Stimulated activated CD8-positive, alpha-beta memory T cell treated with anti-CD3 and anti-CD28 coated beads, Interleukin-7, amount 100 ng/mL, for 48 hours (primary cell): ENCODE results near the gene S1PR2.
"Not testable (repeated sequence)": the region's sequence is repeated elsewhere in the genome, so short reads cannot be mapped to it uniquely, and the experiment has no call there.

ENCODE experiments used
- DNase-seq, 2 donors: peaks; one replicate each; pipeline ENCODE4 v3.0.0-alpha.2; 2020; ENCODE audit warnings: low read depth in 1 of 2; ENCODE audit errors: extremely low read depth in 1 of 2

S1PR2 gene

DNA sequence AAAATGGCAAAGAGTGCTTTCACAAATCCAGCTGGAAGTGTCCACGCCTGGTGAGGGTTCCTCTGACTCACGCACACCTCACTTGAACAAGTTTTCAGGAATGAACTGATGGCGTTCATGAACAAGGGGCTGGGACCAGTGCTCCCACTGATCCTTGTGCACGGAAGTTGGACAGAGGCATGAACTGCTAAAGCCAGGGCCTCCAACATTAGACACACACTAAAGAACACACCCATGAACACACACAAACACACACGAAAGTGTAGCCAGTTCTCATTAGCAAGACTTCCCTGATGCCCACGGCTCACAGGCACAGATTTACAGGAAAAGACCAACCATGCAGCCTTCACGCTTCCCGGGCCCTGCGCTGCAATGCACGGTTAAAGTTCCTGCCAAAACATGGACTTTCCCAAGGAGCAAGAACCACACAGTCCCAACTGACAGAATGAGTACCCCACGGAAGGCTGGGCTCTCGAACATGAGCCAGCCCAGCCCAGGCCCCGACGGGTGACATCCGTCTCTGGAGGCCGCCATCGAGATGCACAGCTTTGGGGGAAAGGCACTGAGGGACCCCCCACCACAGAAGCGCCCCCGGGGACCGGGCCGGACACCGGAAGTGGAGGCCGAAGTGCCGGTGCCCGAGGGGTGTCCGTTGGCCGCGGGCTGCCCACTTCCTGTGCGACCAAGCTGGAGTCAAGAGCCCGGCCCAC, 37.2 kb downstream of the S1PR2 start:
- peak in 1 of 2 donors; percentile 24 for DNase-seq

DNA sequence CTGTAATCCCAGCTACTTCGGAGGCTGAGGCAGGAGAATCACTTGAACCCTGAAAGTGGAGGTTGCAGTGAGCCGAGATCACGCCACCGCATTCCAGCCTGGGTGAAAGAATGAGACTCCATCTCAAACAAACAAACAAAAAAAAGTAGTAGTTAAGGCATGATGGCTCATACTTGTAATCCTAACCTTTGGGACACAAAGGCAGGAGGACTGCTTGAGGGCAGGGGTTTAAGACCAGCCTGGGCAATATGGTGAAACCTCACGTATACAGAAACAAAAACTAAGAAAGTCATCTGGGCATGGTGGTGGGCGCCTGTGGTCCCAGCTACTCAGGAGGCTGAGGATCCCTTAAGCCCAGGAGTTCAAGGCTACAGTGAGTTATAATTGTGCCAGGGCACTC, 38.2 kb downstream of the S1PR2 start:
- DNase-seq: no peak

DNA sequence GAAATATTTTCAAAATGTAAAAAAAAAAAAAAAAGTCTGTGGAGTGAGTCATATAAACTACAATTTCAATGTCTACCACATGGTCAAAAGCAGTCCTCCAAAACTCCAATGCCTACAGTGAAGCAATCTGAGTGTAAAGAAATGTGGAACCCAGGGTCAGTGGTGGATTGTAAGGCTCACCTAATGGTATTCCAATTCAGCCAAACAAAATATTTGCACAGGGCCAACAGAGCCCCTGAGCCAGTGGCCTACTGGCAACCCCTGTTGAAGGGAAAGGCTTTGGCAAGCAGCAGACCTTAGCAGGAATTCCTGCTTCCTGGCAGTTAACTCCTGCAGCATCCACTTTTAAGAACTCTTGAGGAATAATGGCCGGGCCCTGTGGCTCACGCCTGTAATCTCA, 39.8 kb downstream of the S1PR2 start:
- DNase-seq: no peak

DNA sequence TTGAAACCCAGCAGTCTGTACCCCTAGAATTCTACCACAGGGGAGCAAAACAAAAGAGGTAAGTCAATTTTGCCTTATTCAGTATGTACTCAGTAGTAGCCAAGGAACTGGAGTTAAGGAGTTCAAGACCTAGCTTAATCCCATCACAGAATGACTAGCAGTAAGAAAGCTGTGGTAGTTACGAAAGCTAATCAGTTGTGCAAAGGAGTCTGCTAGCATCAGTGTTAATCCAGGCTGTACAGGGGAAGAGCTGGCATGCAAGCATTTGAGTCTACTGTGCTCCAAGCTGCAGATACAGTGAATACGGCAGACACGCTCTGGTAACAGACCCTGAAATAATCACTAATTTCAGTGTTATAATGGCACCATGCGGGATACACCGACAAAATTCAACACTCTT, 41.1 kb downstream of the S1PR2 start:
- DNase-seq: no peak

DNA sequence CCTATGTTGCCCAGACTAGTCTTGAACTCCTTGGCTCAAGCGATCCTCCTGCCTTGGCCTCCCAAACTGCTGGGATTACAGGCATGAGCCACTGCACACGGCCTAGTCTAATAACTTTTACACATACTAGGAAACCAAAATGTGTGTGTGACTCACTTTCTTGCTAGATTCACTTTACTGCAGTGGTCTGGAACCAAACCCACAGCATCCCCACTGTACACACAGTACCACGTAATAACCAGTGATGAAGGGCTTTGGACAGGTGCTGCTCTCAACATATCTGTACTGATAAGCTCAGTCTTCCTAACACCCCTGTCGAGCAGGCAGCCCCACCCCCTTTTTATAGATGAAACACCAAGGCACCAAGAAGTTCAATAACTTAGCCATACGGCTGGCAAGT, 41.5 kb downstream of the S1PR2 start:
- DNase-seq: peak; percentile 18 to 58

DNA sequence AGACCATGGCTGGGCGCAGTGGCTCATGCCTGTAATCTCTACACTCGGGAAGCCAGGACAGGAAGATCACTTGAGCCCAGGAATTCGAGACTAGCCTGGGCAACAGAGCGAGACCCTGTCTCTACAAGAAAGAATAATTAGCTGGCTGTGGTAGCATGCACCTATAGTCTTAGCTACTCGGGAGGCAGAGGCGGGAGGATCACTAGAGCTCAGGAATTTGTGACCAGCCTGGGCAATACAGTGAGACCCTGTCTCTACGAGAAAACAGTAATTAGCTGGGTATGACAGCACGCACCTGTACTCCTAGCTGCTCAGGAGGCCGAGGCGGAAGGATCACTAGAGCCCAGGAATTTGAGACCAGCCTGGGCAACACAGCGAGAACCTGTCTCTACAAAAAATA, 43.8 kb downstream of the S1PR2 start:
- no peak for DNase-seq

DNA sequence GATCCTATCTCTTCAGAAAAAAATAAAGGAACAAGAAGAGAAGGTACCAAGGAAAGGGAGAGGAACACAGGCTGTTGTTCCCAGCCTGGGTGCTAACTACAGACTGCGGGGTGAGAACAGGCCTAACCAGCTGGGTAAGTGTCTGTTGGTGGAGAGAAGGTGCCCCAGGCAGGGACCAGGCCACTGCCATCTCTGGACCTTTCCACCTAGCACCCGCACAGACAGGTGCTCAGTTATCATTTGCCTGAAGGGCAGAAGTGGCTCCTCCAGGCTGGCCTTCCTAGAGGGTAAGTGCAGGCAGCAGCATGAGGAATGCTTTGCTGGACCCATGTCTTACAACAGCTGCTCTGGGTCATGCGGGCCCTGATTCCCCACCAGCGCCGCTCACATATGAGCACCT, 46.5 kb downstream of the S1PR2 start:
- DNase-seq: no peak

DNA sequence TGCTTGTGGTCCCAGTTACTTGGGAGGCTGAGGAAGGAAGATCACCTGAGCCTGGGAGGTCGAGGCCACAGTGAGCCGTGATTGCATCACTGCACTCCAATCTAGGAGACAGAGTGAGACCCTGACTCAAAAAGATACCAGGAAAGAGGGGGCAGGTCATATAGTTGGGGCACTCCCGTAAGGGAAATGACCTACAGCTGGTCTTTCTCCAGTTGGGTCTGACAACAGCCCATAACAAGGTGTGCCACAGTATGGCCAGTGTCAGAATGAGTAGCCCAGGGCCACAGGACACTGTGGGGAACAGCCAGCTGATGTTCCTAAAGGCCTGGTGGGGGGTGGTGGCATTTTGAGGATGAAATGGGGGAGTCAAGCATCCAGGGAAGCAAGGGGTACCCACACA, 47.2 kb downstream of the S1PR2 start:
- no peak for DNase-seq

DNA sequence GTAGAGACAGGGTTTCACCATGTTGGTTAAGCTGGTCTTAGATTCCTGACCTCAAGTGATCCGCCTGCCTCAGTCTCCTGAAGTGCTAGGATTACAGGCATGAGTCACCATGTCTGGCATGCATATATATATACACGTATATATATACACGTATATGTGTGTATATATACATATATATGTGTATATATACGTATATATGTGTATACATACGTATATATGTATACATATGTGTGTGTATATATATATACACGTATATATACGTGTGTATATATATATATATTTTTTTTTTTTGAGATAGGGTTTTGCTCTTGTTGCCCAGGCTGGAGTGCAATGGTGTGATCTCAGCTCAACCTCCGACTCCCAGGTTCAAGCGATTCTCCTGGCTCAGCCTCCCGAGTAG, 48.3 kb downstream of the S1PR2 start:
- no peak for DNase-seq

DNA sequence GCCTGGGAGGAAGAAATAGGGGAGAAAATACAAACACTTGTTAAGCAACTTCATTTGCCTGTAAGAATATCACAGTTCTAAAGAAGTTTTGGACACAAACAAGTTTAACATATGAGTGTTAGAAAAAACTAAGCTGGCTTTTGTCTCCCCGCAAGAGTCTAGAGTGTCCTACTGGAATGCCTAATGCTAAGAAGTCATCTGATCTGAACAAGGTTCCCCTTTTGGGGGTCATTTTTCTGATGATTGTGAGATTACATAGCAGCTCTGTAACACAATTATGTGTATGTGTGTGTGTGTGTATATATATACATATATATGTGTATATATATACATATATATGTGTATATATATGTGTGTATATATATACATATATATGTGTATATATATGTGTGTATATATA, 49.1 kb downstream of the S1PR2 start:
- no peak for DNase-seq

DNA sequence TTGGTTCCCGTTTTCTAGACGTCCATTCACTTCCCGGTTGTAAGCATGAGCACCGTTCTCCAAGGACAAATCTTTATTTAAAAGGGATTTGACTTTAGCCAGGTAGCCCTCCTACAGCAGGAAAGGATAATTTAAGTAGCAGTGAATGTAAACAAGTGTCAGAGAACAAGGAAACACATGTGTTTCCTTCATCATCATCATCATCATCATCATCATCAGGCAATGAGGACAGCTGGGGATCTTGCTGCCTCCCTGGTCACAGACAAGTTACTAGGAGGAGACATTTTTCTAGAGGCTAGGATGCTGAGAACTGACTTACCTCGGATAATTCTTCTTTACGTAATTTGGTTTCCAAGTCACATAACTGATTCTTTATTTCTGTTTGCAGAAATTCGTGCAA, 50.7 kb downstream of the S1PR2 start:
- DNase-seq: no peak

DNA sequence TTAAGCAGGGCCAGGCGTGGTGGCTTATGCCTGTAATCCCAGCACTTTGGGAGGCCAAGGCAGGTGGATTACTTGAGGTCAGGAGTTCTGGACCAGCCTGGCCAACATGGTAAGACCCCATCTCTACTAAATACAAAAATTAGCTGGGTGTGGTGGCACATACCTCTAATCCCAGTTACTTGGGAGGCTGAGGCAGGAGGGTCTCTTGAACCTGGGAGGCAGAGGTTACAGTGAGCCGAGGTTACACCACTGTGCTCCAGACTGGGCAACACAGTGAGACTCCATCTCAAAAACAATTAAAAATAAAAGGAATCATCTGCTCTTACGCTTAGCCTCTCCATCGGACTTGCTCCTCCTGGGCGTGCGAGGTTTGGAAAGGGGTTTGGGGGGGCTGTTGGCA, 51.1 kb downstream of the S1PR2 start:
- not testable (repeated sequence) for DNase-seq

DNA sequence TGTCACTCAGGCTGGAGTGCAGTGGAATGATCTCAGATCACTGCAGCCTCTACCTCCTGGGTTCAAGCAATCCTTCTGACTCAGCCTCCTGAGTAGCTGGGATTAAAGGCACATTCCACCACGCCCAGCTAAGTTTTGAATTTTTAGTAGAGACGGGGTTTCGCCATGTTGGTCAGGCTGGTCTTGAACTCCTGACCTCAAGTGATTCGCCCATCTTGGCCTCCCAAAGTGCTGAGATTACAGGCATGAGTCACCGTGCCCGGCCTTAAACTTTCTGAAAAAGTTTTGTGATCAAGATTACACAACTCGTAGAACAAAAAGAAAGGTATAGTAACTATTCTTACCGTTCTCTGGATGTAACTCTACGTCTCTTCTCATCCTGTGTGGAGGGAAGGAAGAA, 57.6 kb downstream of the S1PR2 start:
- DNase-seq: no peak
